Ramos (cell line): Measurements from ENCODE around the gene IFNGR1.
"Not testable (repeated sequence)": the region's sequence is repeated elsewhere in the genome, so short reads cannot be mapped to it uniquely, and the experiment has no call there.

ENCODE experiments used
- in situ Hi-C: fragments of 300-500 bp; cut with MboI; formaldehyde crosslinking; loops from one replicate; pipeline ENCODE4 v1.14.3; 2022; ENCODE audit warnings: low sequenced_read_pairs; ENCODE audit not compliant: unreplicated experiment

IFNGR1 gene

GRCh38 chr6:137216106-137216505, 3.1 kb downstream of the IFNGR1 start:
- in situ Hi-C loops = no loop called here

GRCh38 chr6:137215630-137216029, 3.6 kb downstream of the IFNGR1 start:
- in situ Hi-C loops = not testable (repeated sequence)

DNA sequence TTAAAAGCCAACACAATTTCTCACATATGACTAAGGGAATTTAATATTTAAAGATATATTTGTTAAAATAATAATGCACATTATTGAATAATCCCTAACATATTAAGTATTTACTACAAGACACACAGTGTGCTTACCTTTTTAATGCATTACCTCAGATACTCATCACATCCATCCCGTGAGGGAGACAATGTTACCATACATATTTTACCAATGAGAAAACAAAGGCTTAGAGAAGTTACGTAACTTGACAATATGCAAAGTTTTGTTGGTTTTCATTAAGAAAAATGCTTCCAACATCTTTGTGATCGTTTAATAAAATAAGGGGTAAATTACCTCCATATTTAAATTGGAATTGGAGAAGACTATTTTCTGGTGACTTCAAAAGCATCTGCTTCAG, 4.3 kb downstream of the IFNGR1 start:
- in situ Hi-C loops = no loop called here

- in situ Hi-C loops = no loop called here
Measured at GRCh38 chr6:137213813-137214212, 5.4 kb downstream of the IFNGR1 start.

GRCh38 chr6:137213331-137213740, 5.8 kb downstream of the IFNGR1 start:
- in situ Hi-C loops = no loop called here

DNA sequence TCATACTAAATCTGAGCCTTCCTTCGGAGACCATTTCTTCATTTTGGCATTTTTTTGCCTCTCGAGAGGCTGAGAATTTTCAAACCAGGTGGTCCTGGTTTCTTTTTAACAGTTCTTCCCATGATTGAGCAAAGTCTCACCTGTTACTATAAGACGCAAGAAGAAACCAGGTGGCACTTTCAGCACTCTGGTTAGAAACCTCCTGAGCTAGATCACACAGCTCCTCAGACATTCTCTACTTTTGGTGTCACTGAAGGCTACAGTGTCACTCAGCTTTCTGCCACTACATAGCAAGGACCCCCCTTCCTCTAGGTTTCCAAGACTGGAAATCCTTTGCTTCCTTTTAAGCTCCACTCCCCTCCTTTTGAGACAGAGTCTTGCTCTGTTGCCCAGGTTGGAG, 7.3 kb downstream of the IFNGR1 start:
- in situ Hi-C loops = no loop called here

DNA sequence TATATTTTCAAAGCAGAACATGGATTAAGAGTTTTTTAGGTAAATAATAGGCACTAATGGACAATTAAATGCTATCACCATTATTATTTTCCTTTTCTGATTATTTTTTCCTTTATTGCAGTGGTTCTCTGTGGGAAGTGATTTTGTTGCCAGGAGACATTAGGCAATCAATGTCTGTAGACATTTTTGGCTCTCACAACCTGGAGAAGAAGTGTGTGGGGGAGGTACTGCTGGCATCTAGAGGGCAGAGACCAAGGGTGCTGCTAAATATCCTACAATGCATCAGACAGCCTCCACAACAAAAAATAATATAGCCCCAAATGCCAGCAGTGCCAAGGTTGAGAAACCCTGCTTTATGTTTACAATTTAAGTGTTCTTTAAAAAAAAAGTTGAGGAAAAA, 8.3 kb downstream of the IFNGR1 start:
- in situ Hi-C loops = no loop called here

- in situ Hi-C loops = no loop called here
Measured at GRCh38 chr6:137208279-137208678, 10.9 kb downstream of the IFNGR1 start.

GRCh38 chr6:137207457-137207856, 11.7 kb downstream of the IFNGR1 start:
- in situ Hi-C loops = not testable (repeated sequence)

GRCh38 chr6:137206577-137206976, 12.6 kb downstream of the IFNGR1 start:
- in situ Hi-C loops = no loop called here

- in situ Hi-C loops = no loop called here
Measured at GRCh38 chr6:137203256-137203655, 15.9 kb downstream of the IFNGR1 start.

GRCh38 chr6:137202078-137202477, 17.1 kb downstream of the IFNGR1 start:
- in situ Hi-C loops = no loop called here

- in situ Hi-C loops = no loop called here
Measured at GRCh38 chr6:137201006-137201405, 18.2 kb downstream of the IFNGR1 start.

- in situ Hi-C loops = no loop called here
Measured at GRCh38 chr6:137200288-137200687, 18.9 kb downstream of the IFNGR1 start.

- in situ Hi-C loops = no loop called here
Measured at GRCh38 chr6:137197684-137198645, 21.2 kb downstream of the IFNGR1 start.

DNA sequence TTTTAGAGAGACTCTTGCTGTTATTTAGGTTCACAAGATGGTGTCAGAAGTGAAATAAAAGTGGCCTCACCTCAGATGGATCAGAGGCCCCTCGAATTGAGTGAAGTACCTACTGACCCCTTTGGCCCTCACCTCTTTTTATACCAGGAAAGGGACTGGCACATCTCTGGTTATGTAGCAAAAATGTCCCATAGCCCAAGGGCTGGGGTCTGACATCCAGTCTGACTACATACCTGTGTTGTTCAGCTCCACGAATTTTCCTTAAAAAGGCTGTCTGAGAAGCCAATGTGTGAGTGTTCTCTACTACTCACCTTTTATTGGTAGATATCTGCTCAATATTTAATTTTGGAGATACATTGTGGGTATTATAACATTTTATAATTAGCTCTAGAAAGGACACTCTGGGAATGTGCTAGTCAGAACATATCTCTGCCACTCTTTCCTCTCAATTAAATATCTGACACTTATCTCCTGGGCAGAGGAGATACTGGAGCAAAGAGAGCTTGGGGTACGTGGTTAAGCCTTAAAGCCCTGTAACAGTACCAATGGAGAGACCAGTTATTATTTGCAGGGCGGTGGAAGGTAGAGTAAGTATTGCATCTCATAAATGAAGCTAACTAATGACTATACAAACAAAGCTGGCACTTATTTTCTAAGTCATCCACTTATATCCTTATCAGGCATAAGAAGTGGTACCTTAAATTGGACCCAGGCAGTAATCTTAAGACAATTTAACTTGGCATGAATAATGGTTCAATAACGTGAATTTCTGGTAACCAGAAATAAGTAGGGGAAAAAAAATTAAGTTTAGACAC, 25.7 kb downstream of the IFNGR1 start:
- in situ Hi-C loops = no loop called here

DNA sequence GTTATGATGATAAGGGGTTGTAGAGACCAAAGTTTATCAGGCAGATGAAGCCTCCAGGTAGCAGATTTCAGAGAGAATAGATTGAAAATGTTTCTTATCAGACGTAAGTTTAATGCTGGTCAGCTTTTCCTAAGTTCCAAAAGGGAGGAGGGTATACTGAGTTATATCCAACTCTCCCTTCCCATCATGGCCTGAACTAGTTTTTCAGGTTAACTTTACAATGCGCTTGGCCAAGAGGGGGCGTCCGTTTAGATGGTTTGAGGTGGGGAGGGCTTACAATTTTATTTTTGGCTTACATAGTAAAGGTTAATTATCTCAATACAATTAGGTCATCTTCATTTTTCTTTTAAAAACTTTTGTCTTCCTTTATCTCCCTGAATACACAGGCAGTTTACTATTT, 26.4 kb downstream of the IFNGR1 start:
- in situ Hi-C loops = no loop called here

GRCh38 chr6:137191670-137192069, 27.5 kb downstream of the IFNGR1 start:
- in situ Hi-C loops = no loop called here

DNA sequence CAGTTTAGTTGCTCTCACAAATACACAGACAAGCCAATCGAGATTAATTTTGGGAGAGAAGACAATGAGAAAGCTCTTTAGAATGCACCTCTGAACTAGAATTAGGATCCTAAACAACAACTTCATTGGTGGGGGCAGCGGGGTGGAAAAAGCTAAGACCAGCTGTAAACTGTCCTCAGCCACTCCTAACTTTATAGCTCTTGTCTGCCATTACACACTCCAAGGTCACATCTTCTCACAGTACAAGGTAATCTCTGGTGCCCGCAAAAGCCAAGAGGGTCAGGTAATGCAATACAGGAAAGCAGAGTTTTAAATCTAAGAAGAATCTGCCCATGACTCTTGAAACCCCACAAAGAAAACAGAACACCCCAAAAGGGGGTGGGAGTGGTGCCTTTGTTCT, 27.9 kb downstream of the IFNGR1 start:
- in situ Hi-C loops = no loop called here

DNA sequence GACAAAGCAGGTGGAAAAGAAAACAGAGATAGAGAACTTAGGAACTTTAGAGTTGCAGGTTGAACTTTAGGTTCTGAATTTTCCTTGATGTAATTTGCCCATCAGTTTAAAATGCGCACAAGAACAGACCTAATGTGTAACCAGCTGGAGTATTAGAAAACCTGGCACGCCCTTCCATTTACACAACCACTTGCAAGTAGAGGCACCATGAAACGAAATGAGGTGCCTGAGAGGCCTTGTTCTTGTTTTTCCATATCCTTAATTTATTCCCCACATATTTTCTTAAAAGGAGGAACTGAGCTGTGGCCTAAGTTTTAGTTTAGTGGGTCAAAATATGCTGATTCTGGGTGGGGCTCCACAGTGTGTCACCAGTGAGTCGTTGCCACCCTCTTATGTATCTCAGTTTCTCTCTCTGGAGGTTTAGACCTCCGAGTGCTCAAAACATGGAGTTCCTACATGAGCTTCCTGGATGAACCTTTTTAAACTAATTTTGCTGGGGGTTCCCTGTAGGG, 28.5 kb downstream of the IFNGR1 start:
- in situ Hi-C loops = no loop called here

DNA sequence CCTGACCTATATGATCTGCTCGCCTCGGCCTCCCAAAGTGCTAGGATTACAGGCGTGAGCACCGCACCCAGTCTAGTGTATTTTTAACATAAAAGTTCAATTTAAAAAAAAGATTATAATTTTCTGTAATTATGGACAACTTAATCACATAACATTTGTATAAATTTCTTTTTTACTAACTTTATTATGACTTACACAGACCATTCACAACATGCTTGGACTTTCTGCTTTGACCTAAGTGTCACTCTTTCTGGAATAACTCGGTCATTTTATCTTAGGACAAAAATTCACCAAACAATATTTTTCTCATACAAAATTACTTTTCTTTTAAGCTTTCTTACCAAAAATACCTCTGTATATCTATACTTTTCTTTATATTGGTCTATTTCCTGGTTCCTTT, 30.3 kb downstream of the IFNGR1 start:
- in situ Hi-C loops = no loop called here
